A549 treated with GW870086 at 1 μM for 4 hours (cell line): ENCODE results near the gene IL36G. TPM values are rescaled to one million over a fixed set of nuclear protein-coding genes. Genes with fewer than 3 reads are reported as not detected.

Experiments
- total RNA-seq: library from RNA; stranded (reverse); fragments of 200-300 nt; extraction: Qiagen RNA extraction; gene quantifications from 5 replicates; pipeline ENCODE4 v1.2.3, GENCODE V29; 2022; ENCODE audit warnings: low read depth

Gene IL36G
- total RNA-seq, result 0.13 TPM in 1 of 5 replicates, not detected in the others

DNA sequence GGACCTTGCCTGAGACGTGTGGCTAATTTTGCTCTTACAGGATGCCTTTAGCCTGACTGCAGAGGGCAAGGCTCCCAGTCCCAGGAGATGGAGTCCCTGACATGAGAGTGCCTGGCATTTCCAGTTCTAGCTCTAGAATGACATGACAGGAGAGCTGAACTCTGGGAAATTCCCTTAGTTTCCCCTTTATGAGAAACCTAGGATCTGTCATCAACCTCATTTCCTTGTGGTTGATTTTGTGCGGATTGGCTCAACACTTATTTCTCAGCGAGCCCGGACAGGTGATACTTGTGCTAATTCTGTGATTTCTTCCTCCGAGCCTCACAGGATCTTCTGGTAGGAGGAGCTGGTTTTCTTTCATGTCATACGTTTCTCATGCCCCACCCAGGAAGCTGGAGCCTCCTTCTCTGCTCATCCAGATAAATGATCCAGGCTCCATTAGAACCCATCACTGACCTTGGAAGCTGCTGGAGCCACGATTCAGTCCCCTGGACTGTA is at the start of gene IL36G:
Gene IL36G, plus strand, starts transcription at position 448 of the 498 bp plus-strand sequence. CDS start 633 bp downstream, outside the sequence.

DNA sequence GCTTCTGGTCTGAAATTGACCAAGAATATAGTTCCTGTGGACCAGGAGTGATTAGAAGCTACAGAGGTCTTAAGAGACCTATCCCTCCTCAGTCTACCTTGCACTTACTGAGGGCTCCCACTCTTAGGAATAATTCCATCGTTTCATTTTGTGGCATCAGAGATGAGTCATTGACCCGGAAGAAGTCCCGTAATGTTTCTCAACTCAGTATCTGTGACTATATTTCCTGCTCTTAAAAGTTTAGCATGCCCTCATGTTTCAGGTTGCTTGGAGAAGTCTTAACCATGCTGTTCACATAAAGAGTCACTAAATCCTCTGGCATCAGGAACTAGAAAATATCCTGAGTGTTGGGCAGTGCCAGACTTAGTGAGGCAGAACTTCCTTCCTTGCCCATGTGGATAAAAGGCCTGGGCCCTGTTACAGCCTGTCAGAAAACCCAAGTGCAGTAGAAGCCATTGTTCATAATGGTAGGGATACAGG is 27.3 kb downstream of the IL36G start, which contains the start of gene IL36A:
Gene IL36A, plus strand, starts transcription at position 430 of the 480 bp plus-strand sequence. CDS start 413 bp downstream, outside the sequence.

Other genes with a start within 250 kb of the IL36G start
- 10.5 to 16.2 TPM (median 13.9 TPM) in 5 replicates for gene CKAP2L, start 213.4 kb upstream of the IL36G start, total RNA-seq
- 0.09 to 0.35 TPM (median 0.21 TPM) in 5 replicates for gene IL1A, start 193.5 kb upstream of the IL36G start, total RNA-seq
- gene IL1B, start 141.2 kb upstream of the IL36G start, total RNA-seq, result 0.13 to 0.22 TPM (median 0.14 TPM) in 5 replicates
- not detected in 5 replicates for gene IL37, start 66.8 kb upstream of the IL36G start, total RNA-seq
- gene IL36A, start 27.5 kb downstream of the IL36G start, total RNA-seq, result not detected in 5 replicates
- gene IL36B, start 74.9 kb downstream of the IL36G start, total RNA-seq, result 0.13 TPM in 1 of 5 replicates, not detected in the others
- gene IL36RN, start 81.2 kb downstream of the IL36G start, total RNA-seq, result 0.05 to 0.08 TPM (median 0.05 TPM) in 3 of 5 replicates, not detected in the others
- not detected in 5 replicates for gene IL1F10, start 90.0 kb downstream of the IL36G start, total RNA-seq
- 0.10 to 0.62 TPM (median 0.53 TPM) in 5 replicates for gene IL1RN, start 149.6 kb downstream of the IL36G start, total RNA-seq
- gene PSD4, start 196.0 kb downstream of the IL36G start, total RNA-seq, result 10.8 to 13.2 TPM (median 12.7 TPM) in 5 replicates